GM10248 (cell line): Measurements from ENCODE around the gene NUP98.

Experiments
- CTCF ChIA-PET: fragments of 300-600 bp; sonication (Branson Sonifier 250); formaldehyde crosslinking; extraction: SDS; loops from one replicate; lab custom pipeline; 2021; ENCODE audit warnings: antibody characterized with exemption; lab: Yijun Ruan, JAX
- POLR2A ChIA-PET: fragments of 350-650 bp; sonication (Branson Sonifier 250); formaldehyde crosslinking; extraction: SDS; loops from one replicate; lab custom pipeline; 2020; ENCODE audit warnings: antibody characterized with exemption; lab: Yijun Ruan, JAX
- DNase-seq: peaks from one replicate; pipeline ENCODE4 v3.0.0; 2012; ENCODE audit errors: extremely low spot score
- TF ChIP-seq, protein P1 (sequence below): IDR thresholded peaks from 2 replicates; pipeline ENCODE4 v1.5.1; 2012; ENCODE audit warnings: mild to moderate bottlenecking, low read depth; ENCODE audit errors: extremely low read depth, missing control alignments, control extremely low read depth

The NUP98 gene

GRCh38 chr11:3834664-3835461 lies 37.5 kb upstream of the NUP98 start:
- ChIA-PET CTCF (interaction anchor here (0.9 to 43.8 kb wide), 10 partner anchors 8 to 235 kb away, joined by 3 to 1411 read pairs (median 4); partner anchors contain the start of gene STIM1), POLR2A (interaction anchor here (0.6 kb wide), 1 partner anchor 62 kb away, joined by 4 read pairs; no protein-coding TSS in a partner anchor)
- TF ChIP-seq, protein P1, sequence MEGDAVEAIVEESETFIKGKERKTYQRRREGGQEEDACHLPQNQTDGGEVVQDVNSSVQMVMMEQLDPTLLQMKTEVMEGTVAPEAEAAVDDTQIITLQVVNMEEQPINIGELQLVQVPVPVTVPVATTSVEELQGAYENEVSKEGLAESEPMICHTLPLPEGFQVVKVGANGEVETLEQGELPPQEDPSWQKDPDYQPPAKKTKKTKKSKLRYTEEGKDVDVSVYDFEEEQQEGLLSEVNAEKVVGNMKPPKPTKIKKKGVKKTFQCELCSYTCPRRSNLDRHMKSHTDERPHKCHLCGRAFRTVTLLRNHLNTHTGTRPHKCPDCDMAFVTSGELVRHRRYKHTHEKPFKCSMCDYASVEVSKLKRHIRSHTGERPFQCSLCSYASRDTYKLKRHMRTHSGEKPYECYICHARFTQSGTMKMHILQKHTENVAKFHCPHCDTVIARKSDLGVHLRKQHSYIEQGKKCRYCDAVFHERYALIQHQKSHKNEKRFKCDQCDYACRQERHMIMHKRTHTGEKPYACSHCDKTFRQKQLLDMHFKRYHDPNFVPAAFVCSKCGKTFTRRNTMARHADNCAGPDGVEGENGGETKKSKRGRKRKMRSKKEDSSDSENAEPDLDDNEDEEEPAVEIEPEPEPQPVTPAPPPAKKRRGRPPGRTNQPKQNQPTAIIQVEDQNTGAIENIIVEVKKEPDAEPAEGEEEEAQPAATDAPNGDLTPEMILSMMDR, result no peak

GRCh38 chr11:3834349-3834663 lies 37.0 kb upstream of the NUP98 start:
- no peak for DNase-seq
- TF ChIP-seq, protein P1, result no peak
- POLR2A ChIA-PET, result no interaction called here
- CTCF ChIA-PET, result interaction anchor here (1.1 to 43.8 kb wide), 3 partner anchors 9 to 236 kb away, joined by 3 to 1411 read pairs (median 4); no protein-coding TSS in a partner anchor

More at GRCh38 chr11:3834664-3835461, 37.5 kb upstream of the NUP98 start:
- DNase-seq, result no peak

DNA sequence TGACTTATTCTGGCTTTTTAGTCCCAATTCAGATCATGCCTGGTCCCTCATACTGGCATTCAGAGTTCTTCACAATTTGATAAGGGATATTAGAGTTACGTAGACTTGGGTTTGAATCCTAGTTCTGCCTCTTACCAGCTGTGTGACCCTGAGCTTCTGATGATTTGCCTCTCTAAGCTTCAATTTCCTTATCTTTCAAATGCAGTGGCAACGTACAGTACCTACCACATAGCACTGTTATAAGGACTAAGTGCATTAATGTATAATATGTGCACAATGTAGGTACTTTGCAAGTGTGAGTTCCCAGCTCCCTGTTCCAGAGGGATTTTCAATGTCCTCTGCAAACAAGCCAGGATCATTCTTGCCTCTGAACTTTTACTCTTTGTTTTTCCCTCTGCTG lies 36.1 kb upstream of the NUP98 start:
- no peak for DNase-seq
- TF ChIP-seq, protein P1, result no peak
- ChIA-PET POLR2A (no interaction called here), CTCF (interaction anchor here (0.9 to 43.8 kb wide), 7 partner anchors 8 to 237 kb away, joined by 3 to 1411 read pairs (median 4); partner anchors contain the start of gene RHOG)

GRCh38 chr11:3832816-3833215 lies 35.5 kb upstream of the NUP98 start:
- ChIA-PET CTCF (interaction anchor here (0.7 to 43.8 kb wide), 8 partner anchors 9 to 237 kb away, joined by 3 to 1411 read pairs (median 3); partner anchors contain the start of gene RHOG), POLR2A (interaction anchor here (1.4 kb wide), 1 partner anchor 8 kb away, joined by 4 read pairs; the partner anchor contains the start of gene RHOG)
- TF ChIP-seq, protein P1, result no peak
- DNase-seq, result no peak

GRCh38 chr11:3831378-3832239 lies 34.3 kb upstream of the NUP98 start:
- ChIA-PET CTCF (interaction anchor here (0.7 to 43.8 kb wide), 9 partner anchors 9 to 239 kb away, joined by 3 to 1411 read pairs (median 8); partner anchors contain the start of genes PGAP2, RHOG and STIM1), POLR2A (interaction anchor here (0.7 to 1.4 kb wide), 2 partner anchors 10 to 12 kb away, joined by 3 to 4 read pairs; partner anchors contain the start of gene RHOG)
- TF ChIP-seq, protein P1, result no peak
- DNase-seq, result no peak

- POLR2A ChIA-PET, result no interaction called here
- TF ChIP-seq, protein P1, result no peak
- CTCF ChIA-PET, result interaction anchor here (1.1 to 43.8 kb wide), 6 partner anchors 11 to 239 kb away, joined by 6 to 1411 read pairs (median 14); partner anchors contain the start of genes PGAP2, RHOG and STIM1
- peak; percentile 11 for DNase-seq
These were observed 33.4 kb upstream of the NUP98 start for GRCh38 chr11:3830730-3831129.
